ENCODE data around the gene JAKMIP1.

JAKMIP1 gene

GRCh38 chr4:6104541-6105130 lies 95.7 kb downstream of the JAKMIP1 start:
- no peak overlapping the region for H3K4me3 ChIP-seq (ENCODE audit: low read length)
- no peak for DNase-seq (ENCODE audit: low read depth)
- TF ChIP-seq CTCF (IDR thresholded peaks at IDR 0.05; ENCODE audit: insufficient read depth, low read depth, low read length, missing control alignments), result no peak

- no peak for TF ChIP-seq CTCF (IDR thresholded peaks at IDR 0.05; ENCODE audit: insufficient read depth, low read depth, low read length, missing control alignments)
- DNase-seq (ENCODE audit: low read depth), result no peak
Observed at GRCh38 chr4:6097581-6097980, 102.8 kb downstream of the JAKMIP1 start.

GRCh38 chr4:6095897-6096296 lies 104.5 kb downstream of the JAKMIP1 start:
- H3K4me3 ChIP-seq (ENCODE audit: low read length), result no peak overlapping the region
- TF ChIP-seq CTCF (IDR thresholded peaks at IDR 0.05; ENCODE audit: insufficient read depth, low read depth, low read length, missing control alignments), result no peak
- DNase-seq (ENCODE audit: low read depth), result no peak

More at GRCh38 chr4:6097581-6097980, 102.8 kb downstream of the JAKMIP1 start:
- no peak overlapping the region for H3K4me3 ChIP-seq (ENCODE audit: low read length)

GRCh38 chr4:6095023-6095752 lies 105.2 kb downstream of the JAKMIP1 start:
- no peak overlapping the region for H3K4me3 ChIP-seq (ENCODE audit: low read length)
- peak; percentile 2 for DNase-seq (ENCODE audit: low read depth)
- TF ChIP-seq CTCF (IDR thresholded peaks at IDR 0.05; ENCODE audit: insufficient read depth, low read depth, low read length, missing control alignments), result no peak

GRCh38 chr4:6093671-6094070 lies 106.7 kb downstream of the JAKMIP1 start:
- no peak for TF ChIP-seq CTCF (IDR thresholded peaks at IDR 0.05; ENCODE audit: insufficient read depth, low read depth, low read length, missing control alignments)
- no peak for DNase-seq (ENCODE audit: low read depth)
- H3K4me3 ChIP-seq (ENCODE audit: low read length), result no peak overlapping the region

- DNase-seq (ENCODE audit: low read depth), result no peak
- TF ChIP-seq CTCF (IDR thresholded peaks at IDR 0.05; ENCODE audit: insufficient read depth, low read depth, low read length, missing control alignments), result no peak
- H3K4me3 ChIP-seq (ENCODE audit: low read length), result no peak overlapping the region
Observed at GRCh38 chr4:6092971-6093370, 107.4 kb downstream of the JAKMIP1 start.

GRCh38 chr4:6092131-6092530 lies 108.2 kb downstream of the JAKMIP1 start:
- no peak overlapping the region for H3K4me3 ChIP-seq (ENCODE audit: low read length)
- no peak for TF ChIP-seq CTCF (IDR thresholded peaks at IDR 0.05; ENCODE audit: insufficient read depth, low read depth, low read length, missing control alignments)
- DNase-seq (ENCODE audit: low read depth), result no peak
